ENCODE data around the gene DCST2. TPM values are rescaled to one million over a fixed set of nuclear protein-coding genes. Genes with fewer than 3 reads are reported as not detected.
A peak's percentile ranks its signal among the peaks of the same experiment; 100 is the strongest.

DCST2 gene
- total and polyA plus RNA-seq, 4 donors = 0.31 to 1.7 (median 1.2) TPM

- peak; percentile 63 to 70 (median 69) for DNase-seq
- H3K9ac ChIP-seq (ENCODE audit: insufficient read depth in 1 of 2, low read length in 2 of 2) = peak overlapping the region in 1 of 2 donors; percentile 79
Observed at GRCh38 chr1:154999571-155000410, 33.8 kb downstream of the DCST2 start.

GRCh38 chr1:154998818-154999570 lies 34.6 kb downstream of the DCST2 start:
- no peak overlapping the region for H3K27ac ChIP-seq (ENCODE audit: low read depth in 1 of 2, low read length in 1 of 2)
- H3K27me3 ChIP-seq (ENCODE audit: control insufficient read depth in 3 of 3, insufficient read depth in 3 of 3, low read length in 2 of 3) = no peaks in the 10 kb centered on the region
- no peaks in the 10 kb centered on the region for H3K9me3 ChIP-seq (ENCODE audit: control insufficient read depth in 4 of 4, insufficient read depth in 3 of 4, low read length in 3 of 4)
- H3K4me1 ChIP-seq (ENCODE audit: control insufficient read depth in 5 of 5, insufficient read depth in 5 of 5, low read length in 5 of 5) = peaks cover 0 to 20% (median 5%) of the 10 kb centered on the region in 5 donors
- no peaks in the 10 kb centered on the region for H3K36me3 ChIP-seq (ENCODE audit: control insufficient read depth in 4 of 4, insufficient read depth in 4 of 4, low read length in 4 of 4)
- H3K4me3 ChIP-seq = no peak overlapping the region
- peak; percentile 65 for TF ChIP-seq CTCF (IDR thresholded peaks at IDR 0.05; ENCODE audit: control extremely low read depth, extremely low read depth)
- WGBS, 2 donors = 11% methylated on average over 40 of the region's 40 CpGs
- ATAC-seq (ENCODE audit: insufficient read depth, low FRiP score) (no peak), DNase-seq (peak; percentile 84 to 89 (median 84))
- H3K9ac ChIP-seq (ENCODE audit: insufficient read depth in 1 of 2, low read length in 2 of 2) = peak overlapping the region in 1 of 2 donors; percentile 45

More at GRCh38 chr1:154999571-155000410, 33.8 kb downstream of the DCST2 start:
- peak overlapping the region; percentile 80 to 94 for H3K27ac ChIP-seq (ENCODE audit: low read depth in 1 of 2, low read length in 1 of 2)
- H3K4me3 ChIP-seq = no peak overlapping the region
- H3K9me3 ChIP-seq (ENCODE audit: control insufficient read depth in 4 of 4, insufficient read depth in 3 of 4, low read length in 3 of 4) = no peaks in the 10 kb centered on the region
- peaks cover 5 to 28% (median 6%) of the 10 kb centered on the region in 5 donors for H3K4me1 ChIP-seq (ENCODE audit: control insufficient read depth in 5 of 5, insufficient read depth in 5 of 5, low read length in 5 of 5)
- H3K27me3 ChIP-seq (ENCODE audit: control insufficient read depth in 3 of 3, insufficient read depth in 3 of 3, low read length in 2 of 3) = no peaks in the 10 kb centered on the region
- no peaks in the 10 kb centered on the region for H3K36me3 ChIP-seq (ENCODE audit: control insufficient read depth in 4 of 4, insufficient read depth in 4 of 4, low read length in 4 of 4)
- whole genome bisulfite sequencing, 2 donors = 1 to 2% methylated on average over 46 to 50 of the region's 50 CpGs
- no peak for TF ChIP-seq CTCF (IDR thresholded peaks at IDR 0.05; ENCODE audit: control extremely low read depth, extremely low read depth)
- ATAC-seq (ENCODE audit: insufficient read depth, low FRiP score) = no peak

- Histone ChIP-seq H3K9ac (ENCODE audit: insufficient read depth in 1 of 2, low read length in 2 of 2) (no peak overlapping the region), H3K4me1 (ENCODE audit: control insufficient read depth in 5 of 5, insufficient read depth in 5 of 5, low read length in 5 of 5) (peaks cover 0 to 20% (median 5%) of the 10 kb centered on the region in 5 donors), H3K36me3 (ENCODE audit: control insufficient read depth in 4 of 4, insufficient read depth in 4 of 4, low read length in 4 of 4) (no peaks in the 10 kb centered on the region), H3K4me3 (no peak overlapping the region), H3K9me3 (ENCODE audit: control insufficient read depth in 4 of 4, insufficient read depth in 3 of 4, low read length in 3 of 4) (no peaks in the 10 kb centered on the region), H3K27me3 (ENCODE audit: control insufficient read depth in 3 of 3, insufficient read depth in 3 of 3, low read length in 2 of 3) (no peaks in the 10 kb centered on the region), H3K27ac (ENCODE audit: low read depth in 1 of 2, low read length in 1 of 2) (no peak overlapping the region)
- 75 to 76% methylated on average over 15 to 16 of the region's 16 CpGs for WGBS, 2 donors
- ATAC-seq (ENCODE audit: insufficient read depth, low FRiP score) = no peak
- TF ChIP-seq CTCF (IDR thresholded peaks at IDR 0.05; ENCODE audit: control extremely low read depth, extremely low read depth) = no peak
- DNase-seq = no peak
Observed at GRCh38 chr1:154998201-154998780, 35.3 kb downstream of the DCST2 start.
